ENCODE data around the gene ACKR3. TPM values are rescaled to one million over a fixed set of nuclear protein-coding genes. Genes with fewer than 3 reads are reported as not detected.

Gene ACKR3
- total RNA-seq, 1 donor from 2014 or later: 75.6 TPM

- Histone ChIP-seq H3K36me3 (no peaks in the 10 kb centered on the region), H3K4me3 (no peak overlapping the region), H3K27me3 (no peaks in the 10 kb centered on the region), H3K9me3 (no peaks in the 10 kb centered on the region), H3K4me1 (no peaks in the 10 kb centered on the region), H3K27ac (no peak overlapping the region)
- intact Hi-C loops (cut with DNase I): no loop called here
- no peak for DNase-seq (ENCODE audit: low spot score in 2 of 2)
- no peak for TF ChIP-seq CTCF (IDR thresholded peaks at IDR 0.05)
These were observed 38.0 kb downstream of the ACKR3 start for GRCh38 chr2:236607471-236608187.

- H3K4me3 ChIP-seq: no peak overlapping the region
- no peaks in the 10 kb centered on the region for H3K36me3 ChIP-seq
- no peak for TF ChIP-seq CTCF (IDR thresholded peaks at IDR 0.05)
- no peak for DNase-seq (ENCODE audit: low spot score in 2 of 2)
- no peaks in the 10 kb centered on the region for H3K4me1 ChIP-seq
- no peak overlapping the region for H3K27ac ChIP-seq
- no peaks in the 10 kb centered on the region for H3K27me3 ChIP-seq
- no peaks in the 10 kb centered on the region for H3K9me3 ChIP-seq
- intact Hi-C loops (cut with DNase I): no loop called here
These were observed 38.5 kb downstream of the ACKR3 start for GRCh38 chr2:236608188-236608525.

GRCh38 chr2:236608710-236609109 is 39.1 kb downstream of the ACKR3 start:
- Histone ChIP-seq H3K27me3 (no peaks in the 10 kb centered on the region), H3K36me3 (no peaks in the 10 kb centered on the region), H3K9me3 (no peaks in the 10 kb centered on the region), H3K4me1 (no peaks in the 10 kb centered on the region), H3K4me3 (no peak overlapping the region), H3K27ac (no peak overlapping the region)
- no peak for TF ChIP-seq CTCF (IDR thresholded peaks at IDR 0.05)
- no peak for DNase-seq (ENCODE audit: low spot score in 2 of 2)
- intact Hi-C loops (cut with DNase I): no loop called here

GRCh38 chr2:236610991-236611821 is 41.6 kb downstream of the ACKR3 start:
- no peak for TF ChIP-seq CTCF (IDR thresholded peaks at IDR 0.05)
- intact Hi-C loops (cut with DNase I): no loop called here
- Histone ChIP-seq H3K27ac (no peak overlapping the region), H3K27me3 (no peaks in the 10 kb centered on the region), H3K4me3 (no peak overlapping the region), H3K36me3 (no peaks in the 10 kb centered on the region), H3K4me1 (no peaks in the 10 kb centered on the region), H3K9me3 (no peaks in the 10 kb centered on the region)
- no peak for DNase-seq (ENCODE audit: low spot score in 2 of 2)

GRCh38 chr2:236612737-236613136 is 43.1 kb downstream of the ACKR3 start:
- Histone ChIP-seq H3K27me3 (no peaks in the 10 kb centered on the region), H3K9me3 (no peaks in the 10 kb centered on the region), H3K36me3 (no peaks in the 10 kb centered on the region), H3K4me1 (no peaks in the 10 kb centered on the region), H3K4me3 (no peak overlapping the region), H3K27ac (no peak overlapping the region)
- intact Hi-C loops (cut with DNase I): no loop called here
- DNase-seq (ENCODE audit: low spot score in 2 of 2): no peak
- no peak for TF ChIP-seq CTCF (IDR thresholded peaks at IDR 0.05)

All from ascending aorta (tissue), 2 donors.